Activated CD8-positive, alpha-beta T cell treated with anti-CD3 and anti-CD28 coated beads, Interleukin-2, amount 10 ng/mL, durations not matched to agents 7 days and 5 days (primary cell): ENCODE measurements around the gene ANKRD13C. TPM values are rescaled to one million over a fixed set of nuclear protein-coding genes. Genes with fewer than 3 reads are reported as not detected.

Experiments used
- ATAC-seq: fragments of 150-1000 bp; cut with Tn5 transposase; one replicate; pipeline ENCODE4 v1.10.0; 2021; ENCODE audit warnings: moderate library complexity
- CTCF ChIA-PET: fragments of 350-600 bp; sonication (Branson Sonifier 250); formaldehyde crosslinking; loops from one replicate; lab custom pipeline; 2021; ENCODE audit warnings: antibody characterized with exemption; lab: Charles Lee
- POLR2A ChIA-PET: fragments of 350-600 bp; sonication (Branson Sonifier 250); formaldehyde crosslinking; loops from one replicate; lab custom pipeline; 2021; ENCODE audit warnings: antibody characterized with exemption; lab: Charles Lee
- DNase-seq: peaks from one replicate; pipeline ENCODE4 v3.0.0-alpha.2; 2020
- H3K27ac Mint-ChIP-seq: one replicate; pipeline ENCODE4 v1.8.0; 2021; ENCODE audit warnings: mild to moderate bottlenecking, mixed read lengths
- H3K27me3 Mint-ChIP-seq: one replicate; pipeline ENCODE4 v1.8.0; 2021; ENCODE audit warnings: low read depth, mixed read lengths
- H3K36me3 Mint-ChIP-seq: one replicate; pipeline ENCODE4 v1.8.0; 2021; ENCODE audit warnings: low read depth, mixed read lengths
- H3K4me1 Mint-ChIP-seq: one replicate; pipeline ENCODE4 v1.8.0; 2021; ENCODE audit warnings: low read depth, mixed read lengths
- H3K4me3 Mint-ChIP-seq: one replicate; pipeline ENCODE4 v1.8.0; 2021; ENCODE audit warnings: mild to moderate bottlenecking, mixed read lengths
- H3K9me3 Mint-ChIP-seq: one replicate; pipeline ENCODE4 v1.8.0; 2022; ENCODE audit warnings: mixed read lengths; ENCODE audit not compliant: insufficient read depth
- total RNA-seq, 2 experiments: library from RNA; stranded (reverse); gene quantifications; one replicate each; pipeline ENCODE4 v1.2.3, GENCODE V29; 2021

The ANKRD13C gene
- total RNA-seq, 2 experiments from 2014 or later, result 25.0 to 26.8 TPM

GRCh38 chr1:70211541-70211940, 143.0 kb downstream of the ANKRD13C start:
- no peaks in the 10 kb centered on the region for H3K9me3 Mint-ChIP-seq
- POLR2A ChIA-PET, result interaction anchor here (10.3 kb wide), 1 partner anchor 9 kb away, joined by 92 read pairs; the partner anchor contains the start of gene SRSF11
- peaks cover 33% of the 10 kb centered on the region for H3K36me3 Mint-ChIP-seq
- peaks cover 39% of the 10 kb centered on the region for H3K4me1 Mint-ChIP-seq
- CTCF ChIA-PET, result interaction anchor here (1.4 kb wide), 1 partner anchor 10 kb away, joined by 5 read pairs; the partner anchor contains the start of gene SRSF11
- DNase-seq (no peak), ATAC-seq (no peak)
- H3K27me3 Mint-ChIP-seq, result no peaks in the 10 kb centered on the region
- no peak overlapping the region for H3K4me3 Mint-ChIP-seq
- H3K27ac Mint-ChIP-seq, result no peak overlapping the region

DNA sequence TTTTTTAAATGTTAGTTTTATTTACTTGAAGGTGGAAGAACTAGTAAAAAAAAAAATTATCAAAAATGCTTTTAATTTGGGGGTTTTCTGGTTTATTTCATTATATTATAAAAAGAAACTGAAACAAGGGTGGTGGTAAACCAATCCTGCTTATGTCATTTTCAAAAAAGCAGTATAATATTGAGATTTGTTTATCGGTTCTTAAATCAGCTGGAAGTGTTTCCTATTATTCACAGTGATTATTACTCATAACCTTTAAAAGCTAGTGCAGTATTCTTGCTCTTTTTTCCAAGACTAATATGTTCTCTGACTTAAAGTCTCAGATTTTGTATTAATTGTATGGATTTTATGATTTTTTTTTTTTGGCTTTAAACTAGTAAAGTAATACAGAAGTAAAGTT, 143.7 kb downstream of the ANKRD13C start:
- ATAC-seq (no peak), DNase-seq (no peak)
- ChIA-PET POLR2A (interaction anchor here (0.7 to 10.3 kb wide), 2 partner anchors 10 to 870 kb away, joined by 6 to 92 read pairs; partner anchors contain the start of gene SRSF11), CTCF (interaction anchor here (1.4 to 2.9 kb wide), 2 partner anchors 10 kb away, joined by 5 to 8 read pairs; partner anchors contain the start of gene SRSF11)
- no peaks in the 10 kb centered on the region for H3K9me3 Mint-ChIP-seq
- H3K27ac Mint-ChIP-seq, result no peak overlapping the region
- peaks cover 31% of the 10 kb centered on the region for H3K36me3 Mint-ChIP-seq
- no peaks in the 10 kb centered on the region for H3K27me3 Mint-ChIP-seq
- peaks cover 42% of the 10 kb centered on the region for H3K4me1 Mint-ChIP-seq
- no peak overlapping the region for H3K4me3 Mint-ChIP-seq

Other genes with a start within 250 kb of the ANKRD13C start
- 10 to 100 TPM; 22.5 to 22.7 TPM for gene LRRC40, start 149.1 kb downstream of the ANKRD13C start, total RNA-seq
- gene SRSF11, start 133.3 kb downstream of the ANKRD13C start, total RNA-seq, result 100 to 1,000 TPM; 165 to 169 TPM
- 1 to 10 TPM; 4.1 to 5.9 TPM for gene CTH, start 56.5 kb upstream of the ANKRD13C start, total RNA-seq